H1 (cell line): ENCODE measurements around the gene ARHGAP26. TPM values are rescaled to one million over a fixed set of nuclear protein-coding genes. Genes with fewer than 3 reads are reported as not detected.

Source experiments
- CTCF ChIA-PET: fragments of 300-600 bp; sonication (Branson Sonifier 250); formaldehyde crosslinking; loops from one replicate; lab custom pipeline; 2021; ENCODE audit not compliant: partially characterized antibody; lab: Charles Lee
- POLR2A ChIA-PET: fragments of 300-600 bp; sonication (Branson Sonifier 250); formaldehyde crosslinking; loops from one replicate; lab custom pipeline; 2021; ENCODE audit warnings: inconsistent platforms; ENCODE audit not compliant: partially characterized antibody; lab: Charles Lee
- DNase-seq, 2 experiments: peaks; one replicate each; pipeline versions ENCODE4 v3.0.0 to v3.0.0-alpha.2; 2010 to 2022; ENCODE audit warnings: low spot score in 2 of 2, low read depth in 1 of 2, mixed read lengths in 1 of 2
- FAIRE-seq: peaks from 2 replicates; lab custom pipeline; 2011; peaks lifted over from hg19 to GRCh38; lab: Jason Lieb, UNC
- H2AFZ ChIP-seq: 2 replicates; pipeline ENCODE4 v1.8.1; 2012; ENCODE audit warnings: low read length, inconsistent platforms
- H2AK5ac ChIP-seq: 2 replicates; pipeline ENCODE4 v1.6.1; 2013; ENCODE audit warnings: low read depth, low read length
- H2BK120ac ChIP-seq: replicated peaks from 2 replicates; pipeline ENCODE3; 2013; ENCODE audit warnings: low read depth, low read length, inconsistent platforms
- H2BK12ac ChIP-seq: 2 replicates; pipeline ENCODE4 v1.6.1; 2013; ENCODE audit warnings: low read depth, low read length
- H2BK15ac ChIP-seq: 2 replicates; pipeline ENCODE4 v1.6.1; 2013; ENCODE audit warnings: low read length
- H2BK20ac ChIP-seq: 2 replicates; pipeline ENCODE4 v1.6.1; 2013; ENCODE audit warnings: low read length
- H2BK5ac ChIP-seq: 2 replicates; pipeline ENCODE4 v1.6.1; 2013; ENCODE audit warnings: low read depth, low read length
- H3K14ac ChIP-seq: 2 replicates; pipeline ENCODE4 v1.6.1; 2013; ENCODE audit warnings: inconsistent platforms; ENCODE audit not compliant: insufficient read length
- H3K18ac ChIP-seq: 2 replicates; pipeline ENCODE4 v1.6.1; 2013; ENCODE audit warnings: low read length; ENCODE audit errors: extremely low read depth
- H3K23ac ChIP-seq: 2 replicates; pipeline ENCODE4 v1.6.1; 2013; ENCODE audit warnings: inconsistent platforms; ENCODE audit not compliant: insufficient read length
- H3K23me2 ChIP-seq: 2 replicates; pipeline ENCODE4 v1.6.1; 2013; ENCODE audit warnings: low read depth, low read length
- H3K27ac ChIP-seq: 2 replicates; pipeline ENCODE4 v1.6.1; 2011; ENCODE audit warnings: low read depth, low read length, inconsistent platforms
- H3K27me3 ChIP-seq, 4 experiments: replicated peaks in 1 of 4; 1 replicate in 1 of 4; 2 replicates in 3 of 4; pipeline versions ENCODE4 v1.6.1 to v1.8.1; 2011 to 2013; ENCODE audit warnings: low read length in 3 of 4, mild to moderate bottlenecking in 3 of 4, inconsistent platforms in 2 of 4, mixed read lengths in 2 of 4, moderate library complexity in 1 of 4; ENCODE audit not compliant: control insufficient read depth in 3 of 4, insufficient read depth in 3 of 4; ENCODE audit errors: extremely low read depth in 1 of 4
- H3K36me3 ChIP-seq, 4 experiments: 2 replicates each; pipeline versions ENCODE4 v1.6.1 to v1.8.1; 2011 to 2013; ENCODE audit warnings: mild to moderate bottlenecking in 4 of 4, low read length in 3 of 4, moderate library complexity in 2 of 4, control low read depth in 1 of 4, inconsistent platforms in 1 of 4; ENCODE audit not compliant: insufficient read depth in 4 of 4, control insufficient read depth in 2 of 4
- H3K4ac ChIP-seq: replicated peaks from 2 replicates; pipeline ENCODE3; 2013; ENCODE audit warnings: low read length, low read depth, mixed read lengths, inconsistent platforms; ENCODE audit not compliant: insufficient read length
- H3K4me1 ChIP-seq, 4 experiments: replicated peaks in 1 of 4; 1 replicate in 1 of 4; 2 replicates in 3 of 4; pipeline versions ENCODE4 v1.6.1 to v1.8.1; 2011 to 2013; ENCODE audit warnings: low read length in 3 of 4, inconsistent platforms in 2 of 4, mixed read lengths in 1 of 4; ENCODE audit not compliant: insufficient read depth in 4 of 4, control insufficient read depth in 3 of 4
- H3K4me2 ChIP-seq, 2 experiments: 2 replicates each; pipeline versions ENCODE4 v1.6.1 to v1.8.1; 2011 to 2013; ENCODE audit warnings: low read depth in 2 of 2, low read length in 2 of 2, control low read depth in 1 of 2, inconsistent platforms in 1 of 2, mild to moderate bottlenecking in 1 of 2; ENCODE audit not compliant: insufficient read depth in 1 of 2
- H3K4me3 ChIP-seq, 4 experiments: fragments of 200-600, 300-600 bp in 1 of 4; sonication (generic), shearing (Covaris generic), sonication (Bioruptor Twin) in 1 of 4; 2 replicates each; pipeline versions ENCODE4 v1.5.1 to v1.8.1; 2011 to 2016; ENCODE audit warnings: low read length in 4 of 4, low read depth in 3 of 4, control low read depth in 2 of 4, inconsistent platforms in 2 of 4, mild to moderate bottlenecking in 2 of 4, mixed read lengths in 1 of 4, moderate library complexity in 1 of 4; ENCODE audit not compliant: insufficient read depth in 2 of 4; ENCODE audit errors: extremely low read depth in 1 of 4
- H3K56ac ChIP-seq: replicated peaks from 2 replicates; pipeline ENCODE3; 2013; ENCODE audit warnings: low read depth, mild to moderate bottlenecking, mixed read lengths, low read length, inconsistent platforms; ENCODE audit not compliant: insufficient read length
- H3K79me1 ChIP-seq: 2 replicates; pipeline ENCODE4 v1.6.1; 2013; ENCODE audit warnings: low read depth, low read length, control low read depth
- H3K79me2 ChIP-seq, 2 experiments: 2 replicates each; pipeline versions ENCODE4 v1.6.1 to v1.8.1; 2012 to 2013; ENCODE audit warnings: low read length in 2 of 2, mild to moderate bottlenecking in 2 of 2, inconsistent platforms in 1 of 2; ENCODE audit not compliant: insufficient read depth in 2 of 2, control insufficient read depth in 1 of 2
- H3K9ac ChIP-seq, 4 experiments: replicated peaks in 1 of 4; 1 replicate in 1 of 4; 2 replicates in 3 of 4; pipeline versions ENCODE4 v1.6.1 to v1.8.1; 2011 to 2013; ENCODE audit warnings: low read depth in 3 of 4, low read length in 3 of 4, control low read depth in 2 of 4, mild to moderate bottlenecking in 2 of 4, moderate library complexity in 2 of 4, inconsistent platforms in 1 of 4; ENCODE audit errors: extremely low read depth in 1 of 4
- H3K9me3 ChIP-seq, 2 experiments: 2 replicates each; pipeline versions ENCODE4 v1.6.1 to v1.8.1; 2012 to 2013; ENCODE audit warnings: mild to moderate bottlenecking in 2 of 2, moderate library complexity in 2 of 2, control low read depth in 1 of 2, inconsistent platforms in 1 of 2, low read depth in 1 of 2, low read length in 1 of 2, mixed read lengths in 1 of 2; ENCODE audit not compliant: insufficient read depth in 2 of 2
- H4K20me1 ChIP-seq, 2 experiments: replicated peaks in 1 of 2; 2 replicates each; pipeline versions ENCODE3 to v1.8.1; 2011 to 2013; ENCODE audit warnings: inconsistent platforms in 2 of 2, low read length in 2 of 2, mild to moderate bottlenecking in 1 of 2; ENCODE audit not compliant: insufficient read depth in 2 of 2, control insufficient read depth in 1 of 2
- H4K5ac ChIP-seq: 2 replicates; pipeline ENCODE4 v1.6.1; 2013; ENCODE audit warnings: low read length, low read depth, mixed read lengths, inconsistent platforms; ENCODE audit not compliant: insufficient read length
- H4K8ac ChIP-seq: 2 replicates; pipeline ENCODE4 v1.8.0; 2013; ENCODE audit warnings: mild to moderate bottlenecking, moderate library complexity, low read length, inconsistent platforms; ENCODE audit not compliant: insufficient read depth; ENCODE audit errors: extremely low read depth
- H4K91ac ChIP-seq: replicated peaks from 2 replicates; pipeline ENCODE3; 2013; ENCODE audit warnings: low read length, mixed read lengths, inconsistent platforms; ENCODE audit not compliant: insufficient read length
- CHD1 ChIP-seq: IDR thresholded peaks from 2 replicates; pipeline ENCODE4 v1.6.1; 2012; ENCODE audit warnings: low read depth, low read length, improper control_type of control experiment
- EP300 ChIP-seq, 2 experiments: IDR thresholded peaks; 1 replicate in 1 of 2; 2 replicates in 1 of 2; pipeline ENCODE4 v1.6.1; 2011 to 2012; ENCODE audit warnings: low read depth in 2 of 2, low read length in 2 of 2, mild to moderate bottlenecking in 2 of 2, borderline replicate concordance in 1 of 2, inconsistent platforms in 1 of 2, moderate library complexity in 1 of 2
- SAP30 ChIP-seq: fragments of 300-600 bp; sonication (generic); IDR thresholded peaks from 2 replicates; pipeline ENCODE4 v1.7.1; 2012; ENCODE audit warnings: low read length, moderate library complexity, mild to moderate bottlenecking, inconsistent platforms; ENCODE audit not compliant: insufficient read depth, insufficient replicate concordance
- WGBS, 2 experiments: shearing (Covaris generic) in 1 of 2; methylation state at CpG; one replicate each; pipeline versions ENCODE4 v1.1.6 to v1.1.7; 2013 to 2015; ENCODE audit warnings: low lambda C conversion rate in 2 of 2, mixed read lengths in 2 of 2, inconsistent platforms in 1 of 2, low coverage in 1 of 2, missing lambda C conversion rate in 1 of 2; ENCODE audit not compliant: insufficient replicate concordance in 2 of 2, insufficient coverage in 1 of 2, insufficient read length in 1 of 2; ENCODE audit errors: extremely low coverage in 1 of 2, missing lambda C conversion rate in 1 of 2; 5-methylcytosine and 5-hydroxymethylcytosine counted together
- polyA plus RNA-seq, 7 experiments: library from polyadenylated mRNA; depleted of rRNA in 3 of 7; stranded (reverse) in 5 of 7; unstranded in 2 of 7; fragments of >200 nt in 5 of 7; fragments of 200-250 nt in 2 of 7; gene quantifications; 1 replicate in 5 of 7; 2 replicates in 1 of 7; 4 replicates in 1 of 7; pipeline versions ENCODE4 v1.2.1 to v1.2.3, GENCODE V29; 2011 to 2013; ENCODE audit warnings: missing spikeins in 2 of 7, mixed read lengths in 2 of 7
- total RNA-seq: library from RNA; stranded (reverse); fragmentation: NEBNext Ultra II Directional; extraction: Animal tissue kit (Norgen Biotek cat#: 25700); gene quantifications from 2 replicates; pipeline ENCODE4 v1.2.1, GENCODE V29; 2021

Gene ARHGAP26
- total and polyA plus RNA-seq, 2 of the 8 experiments (the other 6 are each of a cell fraction or from before 2014, with no cell fraction given): 7.1 to 24.8 TPM

DNA sequence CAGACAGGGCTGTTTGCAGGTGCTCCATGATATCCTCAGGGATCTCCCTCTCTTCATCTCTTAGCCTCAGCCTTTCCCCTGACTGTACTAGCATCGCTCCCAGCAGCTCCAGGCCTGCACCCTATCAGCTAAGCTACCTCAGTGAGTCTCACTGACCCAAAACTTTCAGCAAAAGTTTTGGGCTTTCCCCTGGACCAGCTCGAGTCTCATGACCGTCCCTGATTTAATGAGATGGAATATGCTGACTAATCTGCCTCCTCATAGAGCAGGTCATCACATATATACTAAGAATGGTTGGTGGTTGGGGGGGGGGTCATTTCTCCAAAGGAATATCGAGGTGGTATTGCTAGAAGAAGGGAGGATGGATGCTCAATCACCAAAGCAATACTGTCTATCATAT lies 481.8 kb downstream of the ARHGAP26 start:
- Histone ChIP-seq H3K27ac (no peak overlapping the region), H3K4me3 (no peak overlapping the region), H3K4me1 (0 out of 7 replicates have a peak, but pooled peaks cover 0 to 2% (median 0%) of the 10 kb centered on the region in 4 experiments), H2AK5ac (no peak overlapping the region), H3K56ac (no peak overlapping the region), H3K9me3 (no peaks in the 10 kb centered on the region), H2BK120ac (no peak overlapping the region), H3K27me3 (no peaks in the 10 kb centered on the region), H2BK15ac (no peak overlapping the region), H3K14ac (no peak overlapping the region), H2BK5ac (no peak overlapping the region), H2BK20ac (no peak overlapping the region), H3K9ac (no peak overlapping the region), H3K23me2 (peaks cover 7% of the 10 kb centered on the region; the same call in 1 of the 2 replicates), H3K4ac (no peak overlapping the region), H4K91ac (no peak overlapping the region), H4K8ac (no peak overlapping the region), H3K18ac (no peak overlapping the region), H3K79me2 (no peaks in the 10 kb centered on the region), H4K20me1 (peaks cover 0 to 4% of the 10 kb centered on the region in 2 experiments), H3K23ac (no peak overlapping the region), H2AFZ (no peak overlapping the region), H3K4me2 (no peak overlapping the region), H3K79me1 (no peaks in the 10 kb centered on the region), H2BK12ac (no peak overlapping the region), H3K36me3 (no peaks in the 10 kb centered on the region), H4K5ac (no peak overlapping the region)
- POLR2A ChIA-PET: no interaction called here
- no peak for TF ChIP-seq SAP30
- TF ChIP-seq CHD1: no peak
- TF ChIP-seq EP300 (IDR thresholded peaks at IDR 0.05; ENCODE audit: borderline replicate concordance in 1 of 2, low read depth in 2 of 2, low read length in 2 of 2): no peak
- CTCF ChIA-PET: no interaction called here
- WGBS, 2 experiments: 91% methylated on average over 3 of the region's 4 CpGs; no CpG with 5 or more reads in 1 of the 2 experiments
- no peak for FAIRE-seq
- no peak for DNase-seq
